Measurements from ENCODE around the gene ALOX15B. TPM values are rescaled to one million over a fixed set of nuclear protein-coding genes. Genes with fewer than 3 reads are reported as not detected.
"Not testable (repeated sequence)": the region's sequence is repeated elsewhere in the genome, so short reads cannot be mapped to it uniquely, and the experiment has no call there.

ALOX15B gene
- total RNA-seq, 2 experiments from 2014 or later = not detected

DNA sequence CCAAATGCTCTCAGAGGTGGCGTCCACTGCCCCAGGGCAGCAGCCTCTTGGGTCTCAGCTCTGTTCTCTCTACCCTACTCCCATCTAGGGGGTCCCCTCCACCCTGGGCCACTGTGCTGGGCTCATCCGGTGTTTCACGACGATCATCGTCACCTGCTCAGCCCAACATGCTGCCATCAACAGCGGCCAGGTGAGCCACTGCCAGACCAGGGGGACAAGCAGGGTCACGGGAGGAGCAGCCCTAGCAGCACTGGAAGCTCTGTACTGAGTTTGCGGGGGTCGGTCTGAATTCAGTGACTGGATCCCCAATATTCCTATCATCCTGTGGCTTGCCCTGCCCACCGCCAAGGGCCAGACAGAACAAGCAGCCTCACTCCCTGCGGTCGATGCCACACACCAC lies 32.6 kb downstream of the ALOX15B start:
- ChIA-PET CTCF (interaction anchor here (0.7 to 8.1 kb wide), 6 partner anchors 8 to 22 kb away, joined by 3 to 63 read pairs (median 16); no protein-coding TSS in a partner anchor), POLR2A (interaction anchor here (1.3 kb wide), 1 partner anchor 10 kb away, joined by 4 read pairs; no protein-coding TSS in a partner anchor)

DNA sequence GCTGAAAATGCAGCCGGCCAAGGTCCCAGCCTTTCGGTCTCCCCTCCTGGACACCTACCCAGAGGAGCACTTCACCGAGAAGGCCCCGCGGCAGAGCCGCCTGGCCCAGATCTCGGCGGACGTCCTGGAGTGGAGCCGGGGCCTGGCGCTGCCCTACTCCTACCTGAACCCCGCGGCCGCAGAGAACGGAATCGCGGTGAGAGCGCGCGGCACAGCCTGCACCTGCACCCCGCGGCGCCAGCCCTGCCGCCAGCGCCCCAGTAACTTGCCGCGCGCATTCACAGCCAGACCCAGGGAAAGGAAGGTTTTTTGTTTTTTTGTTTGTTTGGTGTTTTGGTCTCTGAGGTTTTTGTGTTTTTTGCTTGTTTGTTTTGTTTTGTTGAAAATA lies 33.5 kb downstream of the ALOX15B start:
- ChIA-PET CTCF (interaction anchor here (3.2 to 8.1 kb wide), 3 partner anchors 11 to 46 kb away, joined by 18 to 63 read pairs (median 19); partner anchors contain the start of gene ALOXE3), POLR2A (no interaction called here)

DNA sequence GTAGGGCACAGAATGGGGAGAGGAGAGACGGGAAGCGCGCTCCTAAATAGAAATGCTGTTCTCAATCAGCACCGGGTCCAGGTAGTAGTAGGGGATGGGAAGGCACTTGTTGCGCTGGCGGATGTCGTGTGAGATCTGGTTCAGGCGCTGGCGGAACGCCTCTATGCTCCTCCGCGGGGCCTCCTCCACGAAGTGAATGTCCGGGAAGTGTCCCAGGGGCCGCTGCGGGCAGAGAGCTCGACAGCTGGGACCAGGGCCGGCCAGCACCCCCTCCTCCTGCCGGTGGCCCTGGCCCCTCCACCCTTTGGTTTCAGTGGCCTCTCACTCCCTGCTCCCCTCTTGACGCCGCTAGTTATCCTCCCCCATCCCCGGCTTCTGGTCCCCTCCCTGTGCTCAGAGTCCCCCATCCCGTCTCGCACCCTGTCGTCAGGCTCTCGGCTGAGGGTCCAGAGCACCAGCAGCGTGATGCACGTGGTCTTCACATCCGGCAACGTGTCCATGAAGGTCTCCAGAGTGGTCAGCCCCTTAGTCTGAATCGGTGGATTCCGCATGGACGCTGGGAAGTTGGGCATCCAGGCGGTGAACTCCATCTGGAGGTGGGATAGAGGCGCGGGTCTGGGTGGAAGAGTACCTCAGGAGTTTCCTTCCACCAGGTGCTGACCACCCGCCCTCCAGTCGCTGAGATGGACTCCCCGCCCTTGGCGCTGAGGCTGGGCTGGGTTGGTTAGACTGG lies 34.0 kb downstream of the ALOX15B start:
- POLR2A ChIA-PET = no interaction called here
- CTCF ChIA-PET = interaction anchor here (1.0 to 8.1 kb wide), 21 partner anchors 11 to 341 kb away, joined by 3 to 63 read pairs (median 5); partner anchors contain the start of genes ALOXE3, KDM6B and SLC25A35

DNA sequence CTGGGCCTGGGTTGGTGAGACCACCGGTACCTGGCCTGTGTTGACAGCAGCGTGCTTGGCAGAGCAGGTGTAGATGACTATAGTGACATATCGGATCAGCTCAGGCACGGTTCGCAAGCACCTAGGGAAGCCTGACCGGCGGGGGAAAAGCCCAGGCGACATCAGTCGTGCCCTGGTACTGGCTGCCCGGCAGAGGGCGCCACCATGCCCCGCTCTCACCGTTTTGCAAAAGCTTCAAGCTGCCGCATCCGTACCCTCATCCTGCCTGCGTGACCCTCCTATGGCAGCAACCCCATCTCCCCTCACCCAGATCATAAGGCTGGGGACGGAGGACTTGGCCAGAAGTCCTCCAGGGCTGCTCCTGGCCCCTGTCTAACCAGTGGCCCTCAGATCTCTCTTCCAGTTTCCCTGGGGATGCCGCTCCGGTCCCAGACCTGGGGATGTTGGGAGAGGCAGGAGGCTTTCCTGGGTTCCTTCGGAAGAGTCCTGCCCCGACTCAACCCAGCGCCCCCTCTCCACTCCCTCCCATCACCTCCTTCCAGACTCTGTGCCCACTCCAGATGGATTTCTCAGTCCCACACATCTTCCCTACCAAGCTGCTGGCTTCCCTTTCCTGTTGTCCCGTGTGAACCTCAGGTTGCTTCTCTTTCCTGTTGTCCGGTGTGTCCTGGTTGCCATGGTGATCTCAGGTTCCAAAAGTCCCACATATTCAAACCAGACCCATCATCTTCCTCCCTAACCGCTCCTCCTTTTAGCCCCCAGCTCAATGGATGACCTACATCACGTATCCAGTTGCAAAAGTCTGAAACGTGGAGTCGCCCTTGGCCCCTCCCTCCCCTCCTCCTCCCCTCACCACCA lies 35.0 kb downstream of the ALOX15B start:
- POLR2A ChIA-PET = interaction anchor here (0.8 to 1.1 kb wide), 2 partner anchors 45 to 158 kb away, joined by 3 to 5 read pairs; partner anchors contain the start of gene RNF227
- CTCF ChIA-PET = interaction anchor here (0.5 to 8.1 kb wide), 31 partner anchors 10 to 342 kb away, joined by 3 to 63 read pairs (median 4); partner anchors contain the start of genes ALOXE3, KDM6B, RNF227 and SLC25A35

DNA sequence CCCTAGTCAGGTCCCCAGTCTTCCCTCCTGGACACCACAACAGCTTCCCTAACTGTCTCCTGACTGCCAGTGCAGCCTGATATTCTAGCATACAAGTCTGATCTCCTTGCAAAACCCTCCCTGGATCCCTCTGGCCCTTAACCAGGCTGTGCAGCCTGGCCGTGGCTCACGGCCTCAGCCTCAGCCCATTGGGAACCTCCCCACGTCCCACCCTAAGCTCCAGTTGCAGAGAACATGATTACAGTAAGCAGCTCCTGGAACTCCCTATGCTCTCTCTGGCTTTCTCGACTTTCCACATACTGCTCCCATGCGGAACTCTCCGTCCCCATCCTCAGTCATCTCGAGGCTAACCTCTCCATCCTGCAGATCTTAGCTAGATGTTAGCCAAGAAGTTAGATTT lies 35.7 kb downstream of the ALOX15B start:
- CTCF ChIA-PET = interaction anchor here (0.5 to 8.1 kb wide), 17 partner anchors 12 to 262 kb away, joined by 3 to 63 read pairs (median 4); partner anchors contain the start of genes ALOXE3, KDM6B and RNF227
- POLR2A ChIA-PET = interaction anchor here (0.8 to 1.1 kb wide), 2 partner anchors 44 to 159 kb away, joined by 3 to 5 read pairs; partner anchors contain the start of gene RNF227

DNA sequence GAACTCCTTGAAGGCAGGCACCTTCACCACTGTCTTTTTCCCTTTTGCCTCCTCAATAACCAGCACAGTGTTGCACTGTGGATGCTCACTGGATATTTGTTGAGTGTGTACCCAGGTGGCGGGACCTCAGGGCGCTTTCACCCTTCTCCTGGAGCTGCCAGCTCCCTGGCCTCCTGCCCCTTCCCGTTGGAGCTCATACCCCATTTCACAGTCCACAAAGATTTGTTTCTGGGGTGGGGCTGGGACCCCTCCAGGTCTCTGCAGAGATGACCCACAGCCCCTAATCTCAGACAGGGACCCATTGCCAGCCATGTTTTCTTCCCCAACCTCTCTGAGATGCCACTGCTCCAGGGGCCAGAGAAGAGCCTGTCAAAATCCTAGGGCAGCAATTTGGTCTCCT lies 36.2 kb downstream of the ALOX15B start:
- POLR2A ChIA-PET = no interaction called here
- CTCF ChIA-PET = interaction anchor here (0.9 to 8.1 kb wide), 7 partner anchors 14 to 44 kb away, joined by 4 to 63 read pairs (median 18); partner anchors contain the start of gene ALOXE3

DNA sequence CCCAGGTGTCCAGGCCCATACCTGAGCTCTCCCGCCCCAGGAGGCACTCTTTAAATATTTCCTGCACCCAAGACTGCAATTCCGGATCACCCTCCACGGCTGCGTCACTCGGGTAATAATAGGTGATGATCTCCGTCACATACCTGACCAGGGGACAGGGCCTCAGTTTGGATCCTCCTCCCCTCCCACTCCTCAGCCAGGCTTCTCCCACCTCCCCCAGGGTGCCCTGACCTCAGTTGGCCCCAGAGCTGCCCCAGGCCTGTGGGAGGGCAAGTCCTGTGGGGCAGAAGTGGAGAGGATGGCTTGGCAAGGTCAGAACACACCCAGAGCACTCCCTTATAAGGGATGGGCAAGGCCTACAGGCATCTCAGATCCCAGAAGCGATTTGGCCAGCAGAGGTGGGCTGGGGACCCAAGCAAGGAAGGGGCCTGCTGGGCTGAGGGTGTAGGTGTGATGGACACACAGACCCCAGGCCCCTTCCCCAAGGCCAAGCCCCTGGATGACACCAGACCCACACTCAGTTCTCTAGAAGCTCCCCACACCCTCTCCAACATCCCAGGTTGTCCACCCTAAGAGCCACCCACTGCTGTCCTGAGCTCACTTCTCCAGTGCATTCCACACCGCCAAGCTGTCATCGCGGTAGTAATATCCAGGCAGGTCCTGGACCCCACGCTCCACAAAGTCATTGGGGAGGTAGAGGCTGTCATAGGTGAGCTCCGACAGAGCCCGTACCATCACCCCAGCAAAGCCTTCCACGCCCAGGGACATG lies 36.9 kb downstream of the ALOX15B start:
- CTCF ChIA-PET = interaction anchor here (0.6 to 8.1 kb wide), 8 partner anchors 15 to 43 kb away, joined by 3 to 63 read pairs (median 11); partner anchors contain the start of gene ALOXE3
- POLR2A ChIA-PET = no interaction called here

DNA sequence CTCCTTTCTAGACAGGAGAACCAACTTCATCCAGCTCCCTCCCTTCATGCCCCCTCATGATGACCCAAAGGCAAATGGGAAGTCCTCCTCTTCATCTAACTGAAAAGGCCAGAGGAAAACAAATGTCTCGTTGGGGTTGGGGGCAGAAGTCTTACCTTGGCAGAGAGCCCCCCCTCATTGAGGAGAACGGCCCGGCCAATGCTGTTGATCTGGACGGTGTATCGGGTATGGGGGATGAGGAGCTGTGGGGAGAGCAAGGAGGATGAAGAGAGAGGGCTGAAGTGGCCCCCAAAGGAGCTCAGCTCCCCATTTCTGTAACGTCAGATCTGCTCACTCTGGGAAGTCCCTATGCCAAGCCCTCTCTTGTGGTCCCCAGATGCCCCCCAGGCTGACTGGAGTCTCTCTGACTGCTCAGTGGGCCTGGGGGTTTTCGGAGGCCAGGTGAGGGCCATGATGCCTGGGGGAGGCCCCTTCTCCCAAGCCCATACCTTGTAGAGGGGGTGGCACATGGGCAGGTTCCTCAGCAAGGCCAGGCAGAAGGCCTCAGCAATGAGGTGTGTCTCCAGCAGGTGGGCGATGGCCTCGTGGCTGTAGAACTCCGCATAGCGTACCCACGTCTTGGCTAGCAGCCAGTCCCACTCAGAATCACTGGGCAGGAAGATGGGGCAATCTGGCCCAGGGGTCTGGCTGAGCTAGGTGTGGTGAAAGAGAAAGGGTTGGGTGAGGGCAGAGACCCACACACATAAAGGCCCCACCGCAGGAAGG lies 37.8 kb downstream of the ALOX15B start:
- CTCF ChIA-PET = interaction anchor here (0.6 to 8.1 kb wide), 6 partner anchors 15 to 35 kb away, joined by 3 to 63 read pairs (median 4); no protein-coding TSS in a partner anchor
- POLR2A ChIA-PET = no interaction called here

DNA sequence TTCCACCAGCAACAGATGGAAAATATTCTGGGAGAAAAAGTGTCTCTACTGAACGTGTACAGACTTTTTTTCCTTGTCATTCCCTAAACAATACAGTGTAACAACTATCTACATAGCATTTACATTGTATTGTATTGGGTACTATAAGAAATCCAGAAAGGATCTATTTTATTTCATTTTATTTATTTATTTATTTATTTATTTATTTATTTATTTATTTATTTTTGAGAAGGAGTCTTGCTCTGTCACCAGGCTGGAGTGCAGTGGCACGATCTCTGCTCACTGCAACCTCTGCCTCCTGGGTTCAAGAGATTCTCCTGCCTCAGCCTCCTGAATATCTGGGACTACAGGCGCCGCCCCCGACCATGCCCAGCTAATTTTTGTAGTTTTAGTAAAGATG lies 39.1 kb downstream of the ALOX15B start:
- POLR2A ChIA-PET = not testable (repeated sequence)
- CTCF ChIA-PET = interaction anchor here (0.6 to 5.7 kb wide), 10 partner anchors 14 to 1053 kb away, joined by 3 to 52 read pairs (median 4); partner anchors contain the start of gene RNF227

DNA sequence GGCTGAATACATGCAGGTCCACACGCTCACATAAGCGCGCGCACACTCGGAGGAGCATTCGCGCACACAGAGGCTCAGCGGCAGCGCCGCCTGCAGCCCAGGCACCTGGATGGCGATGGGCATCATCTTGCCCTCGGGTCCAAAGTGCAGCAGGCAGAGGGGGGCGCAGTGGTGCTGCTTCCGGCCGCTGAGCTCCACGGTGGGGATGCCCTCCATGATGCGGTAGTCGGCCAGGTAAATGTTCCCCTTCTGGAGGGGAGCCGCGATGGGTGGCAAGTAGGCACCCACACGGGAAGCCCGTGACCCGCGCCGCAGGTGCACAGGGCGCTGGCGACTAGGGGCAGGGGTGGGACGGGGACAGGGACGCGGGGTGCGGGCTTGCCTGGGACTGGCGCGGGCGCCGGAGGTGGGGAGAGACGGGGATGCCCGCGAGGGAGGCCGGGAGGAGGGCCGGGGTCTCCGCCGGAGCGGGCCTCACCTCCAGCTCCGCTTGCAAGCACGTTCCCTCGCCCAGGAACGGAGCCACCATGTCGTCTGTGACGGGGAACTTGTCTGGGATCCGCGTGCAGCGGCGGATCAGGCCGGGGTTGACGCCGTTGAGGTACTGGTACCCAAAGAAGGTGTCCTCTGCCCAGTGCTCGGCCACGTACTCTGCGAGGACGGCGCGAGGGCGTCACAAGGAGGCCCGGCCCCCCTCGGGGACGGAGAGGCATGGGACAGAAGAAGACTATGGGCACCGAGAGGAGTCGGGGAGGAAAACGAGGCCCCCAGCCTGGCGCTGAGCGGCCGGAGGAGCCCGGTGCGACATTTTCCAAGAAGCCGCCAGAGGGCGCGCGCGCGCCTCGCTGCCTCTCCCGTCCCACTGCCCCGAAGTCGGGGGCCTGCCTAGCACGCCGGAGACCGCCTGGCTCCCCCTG lies 40.7 kb downstream of the ALOX15B start:
- ChIA-PET CTCF (interaction anchor here (0.5 to 2.4 kb wide), 25 partner anchors 9 to 305 kb away, joined by 3 to 39 read pairs (median 4); partner anchors contain the start of genes ALOXE3, PER1 and RNF227), POLR2A (no interaction called here)

DNA sequence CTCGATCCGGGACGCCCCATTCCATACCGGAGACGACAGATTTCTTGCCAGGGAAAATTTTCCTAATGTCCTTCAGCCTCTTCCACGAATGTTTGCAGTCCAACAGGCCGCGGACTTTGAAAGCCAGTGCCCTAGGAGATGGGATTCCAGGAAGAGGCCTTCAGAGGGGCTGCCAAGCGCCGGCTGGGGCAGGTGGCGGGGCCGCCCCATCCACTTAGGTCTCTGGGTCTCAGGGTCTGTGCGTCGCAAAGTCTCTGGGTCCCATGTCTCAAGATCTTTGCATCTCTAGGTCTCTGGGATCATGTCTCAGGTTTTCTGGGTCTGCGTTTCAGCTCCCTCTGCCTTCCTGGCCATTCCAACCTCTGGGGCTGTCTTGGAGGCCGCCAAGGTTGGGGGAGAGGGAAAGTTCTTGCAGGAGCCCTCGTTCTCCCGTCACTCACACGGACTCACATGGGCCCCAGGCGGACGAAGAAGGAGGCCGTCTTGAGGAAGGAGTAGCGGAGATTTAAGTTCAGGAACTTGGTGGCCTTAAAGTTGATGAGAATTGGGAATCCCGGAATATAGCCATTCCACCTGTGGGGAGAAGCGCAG lies 41.4 kb downstream of the ALOX15B start:
- CTCF ChIA-PET = interaction anchor here (0.5 to 3.9 kb wide), 11 partner anchors 10 to 221 kb away, joined by 3 to 17 read pairs (median 6); partner anchors contain the start of genes ALOXE3 and PER1
- POLR2A ChIA-PET = no interaction called here

DNA sequence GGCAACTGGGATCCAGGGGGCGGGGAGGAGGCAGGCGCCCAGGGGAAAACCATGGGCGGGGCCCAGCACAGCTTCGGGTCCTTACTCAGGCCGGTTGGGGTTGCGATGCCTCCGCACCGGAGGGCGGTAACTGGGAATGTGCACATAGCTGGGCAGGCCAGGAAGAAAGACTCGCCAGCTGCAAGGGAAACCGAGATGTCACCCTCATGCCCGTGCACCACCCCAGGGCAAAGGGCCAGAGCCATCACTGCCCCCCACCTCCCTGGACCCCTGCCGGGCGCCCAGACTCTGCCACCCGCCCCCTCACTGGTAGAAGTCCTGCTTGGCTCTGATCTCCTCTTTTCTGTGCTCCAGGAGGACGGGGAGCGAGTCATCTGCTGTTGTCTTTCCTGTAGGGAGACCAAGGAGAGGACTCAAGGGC lies 42.0 kb downstream of the ALOX15B start:
- ChIA-PET POLR2A (no interaction called here), CTCF (interaction anchor here (0.6 to 3.9 kb wide), 4 partner anchors 9 to 30 kb away, joined by 3 to 16 read pairs (median 5); no protein-coding TSS in a partner anchor)

DNA sequence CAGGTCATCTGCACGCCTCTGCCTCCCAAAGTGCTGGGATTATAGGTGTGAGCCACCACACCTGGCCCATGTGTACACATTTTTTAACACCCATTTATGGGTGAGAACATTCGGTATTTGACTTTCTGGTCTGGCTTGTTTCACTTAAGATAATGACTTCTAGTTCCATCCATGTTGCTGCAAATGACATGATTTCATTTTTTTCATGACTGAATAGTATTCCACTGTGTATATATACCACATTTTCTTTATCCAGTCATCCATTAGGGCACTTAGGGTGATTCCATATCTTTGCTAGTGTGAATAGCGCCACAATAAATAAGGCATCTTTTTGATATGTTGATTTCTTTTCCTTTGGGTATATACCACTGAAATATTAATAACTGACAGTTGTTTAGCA lies 43.0 kb downstream of the ALOX15B start:
- POLR2A ChIA-PET = no interaction called here

DNA sequence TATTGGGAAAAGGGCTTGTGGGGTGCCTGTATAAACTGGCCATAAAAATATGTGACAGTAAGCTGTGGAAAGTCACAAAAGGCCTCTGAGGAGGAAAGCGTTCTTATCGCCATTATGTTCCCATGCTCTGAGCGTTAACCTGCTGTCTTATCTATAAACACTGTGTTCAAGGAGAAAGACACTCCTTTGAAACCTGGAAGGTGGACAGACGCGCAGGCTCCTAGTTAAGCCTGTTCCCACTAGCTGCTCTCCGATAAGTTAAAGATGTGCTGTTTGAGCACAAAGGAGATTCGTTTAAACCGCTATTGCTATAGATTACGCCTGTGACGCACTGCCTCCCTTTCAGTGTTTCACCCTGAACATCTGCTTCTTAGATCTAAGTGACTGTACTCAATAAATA lies 43.4 kb downstream of the ALOX15B start:
- POLR2A ChIA-PET = no interaction called here
- CTCF ChIA-PET = interaction anchor here (3.9 kb wide), 1 partner anchor 29 kb away, joined by 16 read pairs; no protein-coding TSS in a partner anchor

More for the DNA sequence above, 43.0 kb downstream of the ALOX15B start:
- CTCF ChIA-PET = interaction anchor here (1.5 to 3.9 kb wide), 2 partner anchors 8 to 29 kb away, joined by 4 to 16 read pairs; no protein-coding TSS in a partner anchor

DNA sequence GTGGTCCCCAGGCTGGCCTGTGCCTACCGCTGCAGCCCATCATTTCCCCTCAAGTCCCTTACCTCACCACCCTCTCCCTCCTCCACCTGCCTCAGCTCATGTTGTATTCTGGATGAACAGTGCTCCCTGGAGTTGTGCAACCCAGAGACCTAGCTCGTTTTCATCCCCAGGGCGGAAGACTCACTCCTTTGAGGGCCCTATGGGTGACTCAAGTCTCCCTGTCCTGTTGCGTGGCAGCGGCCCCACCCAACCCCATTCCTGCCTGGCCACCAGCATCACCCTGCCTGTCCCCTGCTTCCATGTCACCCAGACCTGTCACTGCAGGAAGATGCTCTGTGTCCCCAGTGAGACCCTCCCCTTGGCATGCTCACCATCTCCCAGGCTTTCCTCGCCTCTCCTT lies 45.4 kb downstream of the ALOX15B start:
- POLR2A ChIA-PET = no interaction called here

More for the DNA sequence above, 45.4 kb downstream of the ALOX15B start:
- CTCF ChIA-PET = interaction anchor here (0.7 to 2.0 kb wide), 8 partner anchors 8 to 35 kb away, joined by 3 to 13 read pairs (median 4); no protein-coding TSS in a partner anchor

Data from activated CD8-positive, alpha-beta memory T cell treated with anti-CD3 and anti-CD28 coated beads for 36 hours (primary cell).